ENCODE measurements around the gene ADCK1. TPM values are rescaled to one million over a fixed set of nuclear protein-coding genes. Genes with fewer than 3 reads are reported as not detected.
"Not testable (repeated sequence)": the region's sequence is repeated elsewhere in the genome, so short reads cannot be mapped to it uniquely, and the experiment has no call there.

The ADCK1 gene
- polyA plus RNA-seq, 3 donors, result 3.7 to 33.0 (median 5.4) TPM

DNA sequence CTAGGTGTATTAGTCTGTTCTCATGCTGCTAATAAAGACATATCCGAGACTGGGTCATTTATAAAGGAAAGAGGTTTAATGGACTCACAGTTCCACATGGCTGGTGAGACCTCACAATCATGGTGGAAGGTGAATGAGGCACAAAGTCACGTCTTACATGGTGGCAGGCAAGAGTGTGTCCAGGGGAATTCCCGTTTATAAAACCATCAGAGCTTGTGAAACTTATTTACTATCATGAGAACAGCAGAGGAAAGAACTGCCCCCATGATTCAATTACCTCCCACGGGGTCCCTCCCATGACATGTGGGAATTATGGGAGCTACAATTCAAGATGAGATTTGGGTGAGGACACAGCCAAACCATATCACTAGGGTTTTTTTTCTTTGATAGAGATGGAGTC lies 25.9 kb upstream of the ADCK1 start:
- H3K36me3 ChIP-seq (replicated peaks in 1 of 2; ENCODE audit: control insufficient read depth in 1 of 2, insufficient read depth in 2 of 2, low read length in 2 of 2); H3K36me3 Mint-ChIP-seq; H3K27me3 ChIP-seq (ENCODE audit: control insufficient read depth in 2 of 2, insufficient read depth in 2 of 2, low read length in 2 of 2); H3K4me3 Mint-ChIP-seq; H3K9me3 Mint-ChIP-seq; H3K79me2 ChIP-seq (ENCODE audit: insufficient read depth, low read length); H3K27ac Mint-ChIP-seq; H3K9ac ChIP-seq (ENCODE audit: insufficient read depth, low read length, poor library complexity, severe bottlenecking); DNase-seq; H3K4me1 Mint-ChIP-seq; H3K27ac ChIP-seq (ENCODE audit: low read depth in 1 of 2, low read length in 2 of 2); H3K4me1 ChIP-seq (ENCODE audit: control insufficient read depth in 1 of 2, insufficient read depth in 2 of 2, low read length in 2 of 2); H3K4me2 ChIP-seq (replicated peaks; ENCODE audit: extremely low read depth, low read length, poor library complexity, severe bottlenecking); intact Hi-C loops (cut with micrococcal nuclease); H3K27me3 Mint-ChIP-seq (ENCODE audit: low read depth in 3 of 3); H4K20me1 ChIP-seq (ENCODE audit: insufficient read depth, low read length); H3K9me3 ChIP-seq (replicated peaks in 1 of 2; ENCODE audit: control insufficient read depth in 1 of 2, insufficient read depth in 1 of 2, low read length in 2 of 2); H3K4me3 ChIP-seq (replicated peaks in 1 of 3; ENCODE audit: low read depth in 2 of 3, low read length in 3 of 3); H2AFZ ChIP-seq (ENCODE audit: insufficient read depth, low read depth, low read length, poor library complexity, severe bottlenecking): not testable (repeated sequence)
- 100% methylated on average over 1 of the region's 4 CpGs for WGBS (ENCODE audit: insufficient coverage)

DNA sequence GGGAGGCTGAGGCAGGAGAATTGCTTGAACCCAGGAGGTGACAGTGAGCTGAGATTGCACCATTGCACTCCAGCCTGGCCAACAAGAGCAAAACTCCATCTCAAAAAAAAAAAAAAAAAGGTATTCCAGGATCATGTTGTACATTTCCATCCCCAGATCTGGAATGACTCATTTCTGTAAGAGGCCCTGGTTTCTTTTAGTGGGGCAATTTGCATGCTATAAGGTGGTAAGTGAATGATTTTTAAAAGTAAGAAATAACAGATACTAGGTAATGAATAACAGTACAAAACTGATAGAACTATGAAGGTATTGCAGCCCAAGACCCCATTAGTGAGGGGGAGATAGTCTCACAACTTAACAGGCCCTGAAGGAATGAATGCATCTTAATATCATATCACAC lies 17.7 kb upstream of the ADCK1 start:
- H3K36me3 Mint-ChIP-seq, result no peaks in the 10 kb centered on the region
- Histone ChIP-seq H3K4me3 (replicated peaks in 1 of 3; ENCODE audit: low read depth in 2 of 3, low read length in 3 of 3) (no peak overlapping the region), H3K36me3 (replicated peaks in 1 of 2; ENCODE audit: control insufficient read depth in 1 of 2, insufficient read depth in 2 of 2, low read length in 2 of 2) (no peaks in the 10 kb centered on the region), H2AFZ (ENCODE audit: insufficient read depth, low read depth, low read length, poor library complexity, severe bottlenecking) (no peak overlapping the region), H3K9me3 (replicated peaks in 1 of 2; ENCODE audit: control insufficient read depth in 1 of 2, insufficient read depth in 1 of 2, low read length in 2 of 2) (no peaks in the 10 kb centered on the region), H3K27ac (ENCODE audit: low read depth in 1 of 2, low read length in 2 of 2) (no peak overlapping the region), H3K79me2 (ENCODE audit: insufficient read depth, low read length) (no peaks in the 10 kb centered on the region), H3K27me3 (ENCODE audit: control insufficient read depth in 2 of 2, insufficient read depth in 2 of 2, low read length in 2 of 2) (no peaks in the 10 kb centered on the region), H4K20me1 (ENCODE audit: insufficient read depth, low read length) (no peaks in the 10 kb centered on the region), H3K9ac (ENCODE audit: insufficient read depth, low read length, poor library complexity, severe bottlenecking) (no peak overlapping the region), H3K4me1 (ENCODE audit: control insufficient read depth in 1 of 2, insufficient read depth in 2 of 2, low read length in 2 of 2) (no peaks in the 10 kb centered on the region), H3K4me2 (replicated peaks; ENCODE audit: extremely low read depth, low read length, poor library complexity, severe bottlenecking) (no peak overlapping the region)
- no peak overlapping the region for H3K27ac Mint-ChIP-seq
- peaks cover 0 to 4% (median 2%) of the 10 kb centered on the region in 3 donors for H3K27me3 Mint-ChIP-seq (ENCODE audit: low read depth in 3 of 3)
- no peak for DNase-seq
- H3K9me3 Mint-ChIP-seq, result no peaks in the 10 kb centered on the region
- H3K4me1 Mint-ChIP-seq, result no peaks in the 10 kb centered on the region
- intact Hi-C loops (cut with micrococcal nuclease), result no loop called here
- H3K4me3 Mint-ChIP-seq, result no peak overlapping the region
- TF ChIP-seq, protein P1, sequence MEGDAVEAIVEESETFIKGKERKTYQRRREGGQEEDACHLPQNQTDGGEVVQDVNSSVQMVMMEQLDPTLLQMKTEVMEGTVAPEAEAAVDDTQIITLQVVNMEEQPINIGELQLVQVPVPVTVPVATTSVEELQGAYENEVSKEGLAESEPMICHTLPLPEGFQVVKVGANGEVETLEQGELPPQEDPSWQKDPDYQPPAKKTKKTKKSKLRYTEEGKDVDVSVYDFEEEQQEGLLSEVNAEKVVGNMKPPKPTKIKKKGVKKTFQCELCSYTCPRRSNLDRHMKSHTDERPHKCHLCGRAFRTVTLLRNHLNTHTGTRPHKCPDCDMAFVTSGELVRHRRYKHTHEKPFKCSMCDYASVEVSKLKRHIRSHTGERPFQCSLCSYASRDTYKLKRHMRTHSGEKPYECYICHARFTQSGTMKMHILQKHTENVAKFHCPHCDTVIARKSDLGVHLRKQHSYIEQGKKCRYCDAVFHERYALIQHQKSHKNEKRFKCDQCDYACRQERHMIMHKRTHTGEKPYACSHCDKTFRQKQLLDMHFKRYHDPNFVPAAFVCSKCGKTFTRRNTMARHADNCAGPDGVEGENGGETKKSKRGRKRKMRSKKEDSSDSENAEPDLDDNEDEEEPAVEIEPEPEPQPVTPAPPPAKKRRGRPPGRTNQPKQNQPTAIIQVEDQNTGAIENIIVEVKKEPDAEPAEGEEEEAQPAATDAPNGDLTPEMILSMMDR (IDR thresholded peaks at IDR 0.05), result no peak
